Body of pancreas (tissue), 4 donors: ENCODE data around the gene WNT7B.

ENCODE experiments used
- POLR2A ChIP-seq, 3 donors: fragments of 450-650 bp; IDR thresholded peaks; one replicate each; pipeline ENCODE4 v1.6.1; 2016; ENCODE audit warnings: antibody characterized with exemption in 3 of 3, mild to moderate bottlenecking in 2 of 3
- TF ChIP-seq, protein P1 (sequence below), 7 experiments: fragments of 450-650 bp in 4 of 7; fragments of 200-600 bp in 3 of 7; sonication (generic) in 3 of 7; IDR thresholded peaks; one replicate each; pipeline ENCODE4 v1.5.1; 2016 to 2019; ENCODE audit warnings: antibody characterized with exemption in 7 of 7

GRCh38 chr22:45896153-45896951, 80.6 kb downstream of the WNT7B start:
- no peak for TF ChIP-seq POLR2A (IDR thresholded peaks at IDR 0.05)
- TF ChIP-seq, protein P1, sequence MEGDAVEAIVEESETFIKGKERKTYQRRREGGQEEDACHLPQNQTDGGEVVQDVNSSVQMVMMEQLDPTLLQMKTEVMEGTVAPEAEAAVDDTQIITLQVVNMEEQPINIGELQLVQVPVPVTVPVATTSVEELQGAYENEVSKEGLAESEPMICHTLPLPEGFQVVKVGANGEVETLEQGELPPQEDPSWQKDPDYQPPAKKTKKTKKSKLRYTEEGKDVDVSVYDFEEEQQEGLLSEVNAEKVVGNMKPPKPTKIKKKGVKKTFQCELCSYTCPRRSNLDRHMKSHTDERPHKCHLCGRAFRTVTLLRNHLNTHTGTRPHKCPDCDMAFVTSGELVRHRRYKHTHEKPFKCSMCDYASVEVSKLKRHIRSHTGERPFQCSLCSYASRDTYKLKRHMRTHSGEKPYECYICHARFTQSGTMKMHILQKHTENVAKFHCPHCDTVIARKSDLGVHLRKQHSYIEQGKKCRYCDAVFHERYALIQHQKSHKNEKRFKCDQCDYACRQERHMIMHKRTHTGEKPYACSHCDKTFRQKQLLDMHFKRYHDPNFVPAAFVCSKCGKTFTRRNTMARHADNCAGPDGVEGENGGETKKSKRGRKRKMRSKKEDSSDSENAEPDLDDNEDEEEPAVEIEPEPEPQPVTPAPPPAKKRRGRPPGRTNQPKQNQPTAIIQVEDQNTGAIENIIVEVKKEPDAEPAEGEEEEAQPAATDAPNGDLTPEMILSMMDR (IDR thresholded peaks at IDR 0.05): no peak
